Hepatocyte (in vitro differentiated cells): Measurements from ENCODE around the gene SLC7A4. TPM values are rescaled to one million over a fixed set of nuclear protein-coding genes. Genes with fewer than 3 reads are reported as not detected.
A peak's percentile ranks its signal among the peaks of the same experiment; 100 is the strongest.

Experiments
- DNase-seq: peaks from one replicate; pipeline ENCODE4 v3.0.0-alpha.2; 2016; ENCODE audit warnings: low spot score
- H2AFZ ChIP-seq: fragments of 200-600 bp; sonication (generic); 2 replicates; pipeline ENCODE4 v1.6.0; 2016; ENCODE audit warnings: antibody characterized with exemption, mild to moderate bottlenecking
- H3K27ac ChIP-seq: fragments of 200-600 bp; sonication (generic); 2 replicates; pipeline ENCODE4 v1.5.1; 2016; ENCODE audit warnings: mild to moderate bottlenecking
- H3K27me3 ChIP-seq: fragments of 200-600 bp; sonication (generic); 2 replicates; pipeline ENCODE4 v1.6.1; 2016
- H3K36me3 ChIP-seq: fragments of 200-600 bp; sonication (generic); replicated peaks from 2 replicates; pipeline ENCODE4 v1.5.1; 2016; ENCODE audit warnings: low read depth; ENCODE audit not compliant: insufficient read depth
- H3K4me1 ChIP-seq: fragments of 200-600 bp; sonication (generic); 2 replicates; pipeline ENCODE4 v1.5.1; 2016; ENCODE audit warnings: mild to moderate bottlenecking, moderate library complexity; ENCODE audit not compliant: insufficient read depth
- H3K4me2 ChIP-seq: fragments of 200-600 bp; sonication (generic); 2 replicates; pipeline ENCODE4 v1.6.0; 2016
- H3K4me3 ChIP-seq: fragments of 200-600 bp; sonication (generic); 2 replicates; pipeline ENCODE4 v1.5.1; 2016; ENCODE audit warnings: mild to moderate bottlenecking
- H3K79me2 ChIP-seq: fragments of 200-600 bp; sonication (generic); 2 replicates; pipeline ENCODE4 v1.6.0; 2017; ENCODE audit warnings: mild to moderate bottlenecking
- H3K9me2 ChIP-seq: fragments of 200-600 bp; sonication (generic); replicated peaks from 2 replicates; pipeline ENCODE4 v1.6.0; 2017; ENCODE audit warnings: mild to moderate bottlenecking; ENCODE audit not compliant: insufficient read depth
- H3K9me3 ChIP-seq: fragments of 200-600 bp; sonication (generic); 2 replicates; pipeline ENCODE4 v1.5.1; 2016; ENCODE audit warnings: low read depth, mild to moderate bottlenecking
- H4K20me1 ChIP-seq: fragments of 200-600 bp; sonication (generic); 2 replicates; pipeline ENCODE4 v1.6.0; 2016; ENCODE audit warnings: mild to moderate bottlenecking; ENCODE audit not compliant: insufficient read depth, poor library complexity, severe bottlenecking
- CTCF ChIP-seq: fragments of 200-600 bp; sonication (generic); IDR thresholded peaks from 2 replicates; pipeline ENCODE4 v1.5.1; 2016; ENCODE audit warnings: antibody characterized with exemption, mild to moderate bottlenecking; ENCODE audit not compliant: poor library complexity
- EZH2 ChIP-seq: fragments of 200-600 bp; sonication (generic); IDR thresholded peaks from 2 replicates; pipeline ENCODE4 v1.6.1; 2016; ENCODE audit warnings: antibody characterized with exemption, mild to moderate bottlenecking, borderline replicate concordance
- EZH2phosphoT487 ChIP-seq: fragments of 200-600 bp; sonication (generic); IDR thresholded peaks from one replicate; pipeline ENCODE4 v1.6.1; 2018; ENCODE audit warnings: antibody characterized with exemption, mild to moderate bottlenecking, low read depth, moderate library complexity; ENCODE audit not compliant: unreplicated experiment, severe bottlenecking
- WGBS: methylation state at CpG from one replicate; pipeline ENCODE4 v1.1.6; 2016; ENCODE audit warnings: low lambda C conversion rate; ENCODE audit errors: missing lambda C conversion rate; 5-methylcytosine and 5-hydroxymethylcytosine counted together
- polyA plus RNA-seq: library from polyadenylated mRNA; unstranded; fragments of >200 nt; fragmentation: Nextera tagmentation; extraction: Ambion mirVana; gene quantifications from 2 replicates; pipeline ENCODE4 v1.2.1, GENCODE V29; 2016
- total RNA-seq: library from RNA; depleted of rRNA; stranded (reverse); fragments of >200 nt; gene quantifications from 2 replicates; pipeline ENCODE4 v1.2.3, GENCODE V29; 2014

Gene SLC7A4
- total and polyA plus RNA-seq, 2 experiments from 2014 or later, result 140 to 494 TPM

GRCh38 chr22:21044931-21045584 lies 12.7 kb upstream of the SLC7A4 start:
- H3K79me2 ChIP-seq, result no peaks in the 10 kb centered on the region
- no peaks in the 10 kb centered on the region for H3K9me2 ChIP-seq
- peaks cover 11% of the 10 kb centered on the region for H3K4me1 ChIP-seq
- DNase-seq, result no peak
- no peak for TF ChIP-seq EZH2phosphoT487
- no peak for TF ChIP-seq EZH2
- no peak for TF ChIP-seq CTCF
- H3K4me3 ChIP-seq, result no peak overlapping the region
- no peaks in the 10 kb centered on the region for H4K20me1 ChIP-seq
- H3K36me3 ChIP-seq, result no peaks in the 10 kb centered on the region
- 31% methylated on average over 11 of the region's 15 CpGs for WGBS
- peak overlapping the region; percentile 95 for H3K4me2 ChIP-seq
- peak overlapping the region; percentile 65 for H3K27ac ChIP-seq
- no peaks in the 10 kb centered on the region for H3K9me3 ChIP-seq
- H2AFZ ChIP-seq, result peak overlapping the region; percentile 18
- H3K27me3 ChIP-seq, result no peaks in the 10 kb centered on the region

- Histone ChIP-seq H4K20me1 (no peaks in the 10 kb centered on the region), H3K27me3 (no peaks in the 10 kb centered on the region), H2AFZ (no peak overlapping the region), H3K9me2 (no peaks in the 10 kb centered on the region), H3K4me3 (no peak overlapping the region), H3K9me3 (no peaks in the 10 kb centered on the region), H3K27ac (peak overlapping the region; percentile 20), H3K4me1 (peaks cover 11% of the 10 kb centered on the region), H3K4me2 (peak overlapping the region; percentile 95), H3K36me3 (no peaks in the 10 kb centered on the region), H3K79me2 (no peaks in the 10 kb centered on the region)
- TF ChIP-seq EZH2phosphoT487, result no peak
- TF ChIP-seq EZH2, result no peak
- TF ChIP-seq CTCF, result no peak
- whole genome bisulfite sequencing, result 93% methylated on average over 15 of the region's 15 CpGs
- DNase-seq, result no peak
Observed at GRCh38 chr22:21043860-21044535, 11.6 kb upstream of the SLC7A4 start.

GRCh38 chr22:21042978-21043859 lies 10.9 kb upstream of the SLC7A4 start:
- Histone ChIP-seq H3K4me3 (no peak overlapping the region), H3K9me3 (no peaks in the 10 kb centered on the region), H3K9me2 (no peaks in the 10 kb centered on the region), H3K4me1 (peaks cover 11% of the 10 kb centered on the region), H3K4me2 (no peak overlapping the region), H3K36me3 (no peaks in the 10 kb centered on the region), H3K27me3 (no peaks in the 10 kb centered on the region), H2AFZ (no peak overlapping the region), H4K20me1 (no peaks in the 10 kb centered on the region), H3K79me2 (no peaks in the 10 kb centered on the region), H3K27ac (no peak overlapping the region)
- no peak for TF ChIP-seq EZH2phosphoT487
- DNase-seq, result no peak
- 90% methylated on average over 6 of the region's 6 CpGs for WGBS
